GM13977 (cell line): Measurements from ENCODE around the gene DDC.
"Not testable (repeated sequence)": the region's sequence is repeated elsewhere in the genome, so short reads cannot be mapped to it uniquely, and the experiment has no call there.

Source experiments
- DNase-seq: peaks from one replicate; pipeline ENCODE4 v3.0.0; 2012; ENCODE audit warnings: low spot score
- in situ Hi-C: fragments of 300-500 bp; cut with MboI; formaldehyde crosslinking; loops from one replicate; pipeline ENCODE4 v1.12.0; 2022; ENCODE audit warnings: low sequenced_read_pairs, low pct_unique_long_range_greater_than_20kb, mixed read lengths, inconsistent platforms; ENCODE audit not compliant: unreplicated experiment
- TF ChIP-seq, protein P1 (sequence below): IDR thresholded peaks from 2 replicates; pipeline ENCODE4 v1.5.1; 2012; ENCODE audit warnings: mild to moderate bottlenecking, control low read depth; ENCODE audit not compliant: insufficient read depth; ENCODE audit errors: extremely low read depth, missing control alignments

The DDC gene

GRCh38 chr7:50555594-50556140, 9.5 kb downstream of the DDC start:
- in situ Hi-C loops, result no loop called here
- DNase-seq, result no peak
- TF ChIP-seq, protein P1, sequence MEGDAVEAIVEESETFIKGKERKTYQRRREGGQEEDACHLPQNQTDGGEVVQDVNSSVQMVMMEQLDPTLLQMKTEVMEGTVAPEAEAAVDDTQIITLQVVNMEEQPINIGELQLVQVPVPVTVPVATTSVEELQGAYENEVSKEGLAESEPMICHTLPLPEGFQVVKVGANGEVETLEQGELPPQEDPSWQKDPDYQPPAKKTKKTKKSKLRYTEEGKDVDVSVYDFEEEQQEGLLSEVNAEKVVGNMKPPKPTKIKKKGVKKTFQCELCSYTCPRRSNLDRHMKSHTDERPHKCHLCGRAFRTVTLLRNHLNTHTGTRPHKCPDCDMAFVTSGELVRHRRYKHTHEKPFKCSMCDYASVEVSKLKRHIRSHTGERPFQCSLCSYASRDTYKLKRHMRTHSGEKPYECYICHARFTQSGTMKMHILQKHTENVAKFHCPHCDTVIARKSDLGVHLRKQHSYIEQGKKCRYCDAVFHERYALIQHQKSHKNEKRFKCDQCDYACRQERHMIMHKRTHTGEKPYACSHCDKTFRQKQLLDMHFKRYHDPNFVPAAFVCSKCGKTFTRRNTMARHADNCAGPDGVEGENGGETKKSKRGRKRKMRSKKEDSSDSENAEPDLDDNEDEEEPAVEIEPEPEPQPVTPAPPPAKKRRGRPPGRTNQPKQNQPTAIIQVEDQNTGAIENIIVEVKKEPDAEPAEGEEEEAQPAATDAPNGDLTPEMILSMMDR, result no peak

DNA sequence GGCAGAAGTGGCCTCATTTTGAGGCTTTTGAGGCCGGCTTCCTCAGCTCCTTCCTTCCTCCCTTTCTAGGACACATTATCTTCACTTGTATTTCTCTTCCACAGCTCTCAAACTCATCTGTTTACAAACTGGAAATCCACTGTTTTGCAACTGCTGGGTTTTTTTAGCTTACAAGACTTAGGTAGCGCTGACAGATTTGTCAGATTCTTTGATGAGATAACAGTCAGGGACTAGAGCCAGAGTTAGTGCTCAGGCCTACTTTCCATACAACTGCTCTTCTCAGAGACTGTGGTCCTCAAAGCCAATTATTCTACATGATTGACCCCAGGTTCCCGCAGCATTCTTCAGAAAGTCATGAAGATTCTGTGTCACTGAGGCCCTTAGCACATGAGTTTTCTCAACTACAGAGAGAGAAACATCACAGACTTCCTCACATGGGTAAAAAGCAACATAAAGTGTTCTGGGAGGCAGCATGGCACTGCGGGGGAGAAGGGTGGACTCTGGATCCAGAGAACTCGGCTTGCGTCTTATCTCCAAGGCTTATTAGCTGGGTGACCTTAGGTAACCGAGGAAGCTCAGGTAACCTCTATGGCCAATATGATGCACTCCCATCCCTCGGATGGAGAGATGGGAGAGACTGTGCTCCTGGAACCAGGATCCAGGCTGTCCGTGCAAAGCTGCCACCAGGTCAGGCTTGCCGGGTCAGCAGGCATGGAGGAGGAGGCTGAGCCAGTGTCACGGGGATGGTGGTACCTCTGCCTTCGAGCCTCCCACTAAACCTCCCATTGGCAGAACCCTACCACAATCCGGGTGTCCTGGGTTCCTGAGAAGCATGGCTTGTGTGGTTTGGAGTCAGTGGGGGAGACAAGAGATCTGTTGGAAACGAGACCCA, 10.5 kb downstream of the DDC start:
- TF ChIP-seq, protein P1, result no peak
- in situ Hi-C loops, result no loop called here

GRCh38 chr7:50553973-50554372, 11.2 kb downstream of the DDC start:
- no peak for DNase-seq
- TF ChIP-seq, protein P1, result no peak
- in situ Hi-C loops, result no loop called here

More for the DNA sequence above, 10.5 kb downstream of the DDC start:
- no peak for DNase-seq

DNA sequence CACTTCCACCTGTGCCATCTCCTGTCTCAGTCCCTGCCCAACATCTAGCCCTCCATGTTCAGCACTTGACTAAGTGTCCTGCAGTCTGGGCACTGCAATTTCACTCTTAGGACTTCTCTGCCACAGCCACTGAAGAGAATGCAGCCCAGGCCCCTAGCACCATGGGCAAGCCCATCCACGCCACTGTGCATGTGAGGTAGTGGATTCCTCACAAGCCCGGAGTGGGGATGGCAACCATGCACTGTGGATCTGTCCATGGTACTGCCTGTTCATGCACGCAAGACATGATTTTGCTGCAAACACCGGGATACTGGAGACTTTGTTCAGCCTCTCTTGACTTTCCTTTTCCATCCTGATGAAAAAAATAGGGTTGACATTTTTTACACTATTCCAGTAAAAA, 12.3 kb downstream of the DDC start:
- in situ Hi-C loops, result no loop called here
- DNase-seq, result no peak
- TF ChIP-seq, protein P1, result no peak

DNA sequence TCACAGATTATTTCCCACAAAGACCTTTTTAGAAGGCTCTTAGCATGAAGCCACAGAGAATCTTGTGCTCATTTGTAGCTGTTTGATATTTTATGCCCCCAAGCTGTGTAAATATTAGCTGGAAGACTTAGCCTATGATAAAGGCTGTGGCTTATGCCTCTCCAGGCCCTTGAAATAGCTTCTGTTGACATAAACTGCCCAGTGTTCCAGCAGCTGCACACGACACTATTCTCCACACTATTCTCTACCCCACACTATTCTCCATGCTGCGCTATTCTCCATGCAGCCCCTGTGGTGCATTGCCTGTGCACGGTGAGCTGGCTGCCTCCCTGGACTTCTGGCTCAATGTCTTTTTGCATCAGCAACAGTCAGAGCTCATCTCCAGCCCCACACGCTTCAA, 13.1 kb downstream of the DDC start:
- in situ Hi-C loops, result no loop called here
- TF ChIP-seq, protein P1, result no peak
- no peak for DNase-seq

DNA sequence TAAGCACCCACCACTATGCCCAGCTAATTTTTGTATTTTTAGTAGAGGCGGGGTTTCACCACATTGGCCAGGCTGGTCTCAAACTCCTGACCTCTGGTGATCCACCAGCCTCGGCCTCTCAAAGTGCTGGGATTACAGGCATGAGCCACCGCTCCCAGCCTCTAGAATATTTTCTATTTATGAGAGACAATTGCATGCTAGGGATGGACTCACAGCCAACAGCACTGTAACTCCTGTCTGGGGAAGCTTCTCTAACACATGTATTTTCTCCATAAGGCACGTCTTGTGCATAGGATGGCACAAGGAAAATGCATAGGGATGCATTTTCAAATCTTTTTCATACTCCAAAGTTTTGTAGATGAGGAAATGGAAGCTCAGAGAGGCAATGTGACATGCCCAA, 19.6 kb downstream of the DDC start:
- in situ Hi-C loops, DNase-seq: not testable (repeated sequence)

DNA sequence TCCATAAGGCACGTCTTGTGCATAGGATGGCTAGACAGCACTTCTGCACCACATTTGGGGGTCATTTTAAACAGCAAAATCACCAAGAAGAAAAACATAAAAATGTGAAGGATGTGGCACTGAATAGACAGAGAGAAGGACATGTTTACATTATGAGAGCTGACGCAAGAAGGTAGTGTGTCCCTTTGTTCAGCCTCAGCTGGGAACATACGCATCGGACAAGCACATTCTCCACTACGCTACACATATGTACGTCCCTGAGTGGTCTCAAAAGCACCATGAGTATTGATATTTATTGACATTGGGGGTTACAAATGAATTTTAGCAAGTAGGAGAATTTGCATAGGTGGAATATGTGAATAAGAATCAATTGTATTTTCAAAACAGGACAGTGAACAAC, 20.2 kb downstream of the DDC start:
- DNase-seq, result no peak
- in situ Hi-C loops, result no loop called here
- TF ChIP-seq, protein P1, result no peak
